GM12801 (cell line): ENCODE results near the gene GAS1.

ENCODE experiments used
- TF ChIP-seq, protein P1 (sequence below): IDR thresholded peaks from one replicate; pipeline ENCODE4 v1.5.1; 2011; ENCODE audit warnings: control low read depth; ENCODE audit not compliant: insufficient read length; ENCODE audit errors: extremely low read depth

The GAS1 gene

DNA sequence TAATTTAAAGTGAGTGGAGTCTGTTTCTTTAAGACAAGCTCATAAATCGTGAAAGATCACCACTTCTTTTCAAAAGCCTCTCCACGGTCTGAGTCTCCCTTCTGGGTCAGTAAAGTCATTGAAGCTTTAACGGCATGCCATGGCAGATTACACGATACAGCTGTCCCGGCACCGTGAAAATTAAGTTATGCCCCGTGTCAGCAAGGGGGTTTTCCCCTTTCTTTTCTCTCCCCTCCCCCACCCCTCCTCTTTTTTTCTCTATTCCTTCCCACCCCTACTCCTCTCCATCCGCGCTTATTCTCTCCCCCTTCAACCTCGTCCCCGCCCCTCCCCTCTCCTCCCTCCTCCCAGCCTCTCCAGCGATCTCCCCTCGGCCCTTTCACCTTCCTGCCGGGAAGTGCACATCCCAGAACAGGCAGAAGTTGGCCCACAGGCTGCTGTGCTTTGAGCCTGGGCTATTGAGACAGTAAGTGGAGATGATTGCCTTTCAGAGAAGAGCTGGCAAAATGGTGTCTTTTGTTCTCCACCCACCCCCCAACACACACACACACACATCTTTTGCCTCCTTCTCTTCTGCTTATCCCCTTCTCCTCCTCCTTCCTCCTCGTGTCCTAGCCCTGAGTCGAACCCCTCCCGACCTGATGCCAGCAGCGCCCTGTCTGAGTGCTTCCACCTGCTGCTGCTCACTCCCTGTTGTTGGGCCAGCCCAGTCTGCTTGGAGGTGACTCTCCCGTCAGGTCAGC lies 44.1 kb downstream of the GAS1 start:
- TF ChIP-seq, protein P1, sequence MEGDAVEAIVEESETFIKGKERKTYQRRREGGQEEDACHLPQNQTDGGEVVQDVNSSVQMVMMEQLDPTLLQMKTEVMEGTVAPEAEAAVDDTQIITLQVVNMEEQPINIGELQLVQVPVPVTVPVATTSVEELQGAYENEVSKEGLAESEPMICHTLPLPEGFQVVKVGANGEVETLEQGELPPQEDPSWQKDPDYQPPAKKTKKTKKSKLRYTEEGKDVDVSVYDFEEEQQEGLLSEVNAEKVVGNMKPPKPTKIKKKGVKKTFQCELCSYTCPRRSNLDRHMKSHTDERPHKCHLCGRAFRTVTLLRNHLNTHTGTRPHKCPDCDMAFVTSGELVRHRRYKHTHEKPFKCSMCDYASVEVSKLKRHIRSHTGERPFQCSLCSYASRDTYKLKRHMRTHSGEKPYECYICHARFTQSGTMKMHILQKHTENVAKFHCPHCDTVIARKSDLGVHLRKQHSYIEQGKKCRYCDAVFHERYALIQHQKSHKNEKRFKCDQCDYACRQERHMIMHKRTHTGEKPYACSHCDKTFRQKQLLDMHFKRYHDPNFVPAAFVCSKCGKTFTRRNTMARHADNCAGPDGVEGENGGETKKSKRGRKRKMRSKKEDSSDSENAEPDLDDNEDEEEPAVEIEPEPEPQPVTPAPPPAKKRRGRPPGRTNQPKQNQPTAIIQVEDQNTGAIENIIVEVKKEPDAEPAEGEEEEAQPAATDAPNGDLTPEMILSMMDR, result no peak

DNA sequence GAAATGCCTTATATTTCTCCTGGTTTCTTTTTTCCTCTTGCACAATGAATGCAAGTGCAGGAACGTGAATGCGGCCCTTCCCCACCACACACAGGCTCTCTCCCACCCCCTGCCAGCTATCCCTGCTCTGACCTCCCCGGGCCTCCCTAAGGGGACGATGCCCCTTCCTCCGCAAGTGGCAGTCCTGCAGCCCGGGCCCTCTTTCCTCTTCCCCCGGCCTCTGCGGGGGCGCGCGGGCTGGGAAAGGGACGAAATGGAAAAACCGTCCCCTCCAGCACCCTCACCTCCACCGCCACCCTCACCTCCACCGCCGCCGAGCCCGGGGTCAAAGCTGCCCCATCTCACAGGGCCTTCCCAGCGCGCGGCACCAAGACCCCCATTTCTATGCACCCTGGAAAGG lies 44.7 kb downstream of the GAS1 start:
- TF ChIP-seq, protein P1, result no peak

DNA sequence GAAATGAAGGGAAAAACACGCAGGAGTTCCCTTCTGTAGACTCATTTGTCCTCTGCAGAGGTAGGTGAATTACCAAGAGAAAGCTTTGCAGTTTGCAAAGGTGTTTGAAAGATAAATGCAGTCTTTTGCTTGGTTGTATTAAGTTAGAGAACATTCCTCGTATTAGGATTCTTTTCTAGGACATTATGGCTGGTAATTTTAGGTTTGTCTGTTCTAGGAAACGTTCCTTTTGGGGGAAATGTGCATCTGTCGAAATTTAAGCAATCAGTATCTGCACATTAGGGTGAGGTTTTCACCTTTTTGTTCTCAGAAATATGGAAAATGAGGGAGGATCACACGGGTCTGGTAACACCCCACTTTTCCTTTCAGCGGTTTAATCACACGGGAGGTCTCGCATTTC lies 45.1 kb downstream of the GAS1 start:
- TF ChIP-seq, protein P1, result no peak

DNA sequence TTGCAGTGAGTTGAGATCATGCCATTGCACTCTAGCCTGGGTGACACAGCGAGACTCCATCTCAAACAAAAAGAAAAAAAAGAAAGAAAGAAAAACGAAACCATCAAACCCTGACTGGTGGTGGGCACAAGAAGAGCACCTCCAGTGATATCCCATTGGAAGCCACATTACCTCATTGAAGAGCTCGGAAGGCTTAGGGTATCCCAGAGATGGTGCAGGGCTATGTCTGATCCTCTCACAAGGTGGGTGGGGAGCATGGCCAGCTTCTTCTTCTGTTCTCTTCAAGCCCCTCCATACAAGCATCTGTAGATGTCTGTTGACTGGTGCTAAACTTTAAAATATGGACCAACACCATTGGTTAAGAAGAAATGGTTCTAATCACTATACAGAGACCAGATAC lies 45.8 kb downstream of the GAS1 start:
- TF ChIP-seq, protein P1, result no peak
